ENCODE results near the gene IL17RE. TPM values are rescaled to one million over a fixed set of nuclear protein-coding genes. Genes with fewer than 3 reads are reported as not detected.

Gene IL17RE
- total RNA-seq, 1 experiment from 2014 or later = 4.0 TPM

DNA sequence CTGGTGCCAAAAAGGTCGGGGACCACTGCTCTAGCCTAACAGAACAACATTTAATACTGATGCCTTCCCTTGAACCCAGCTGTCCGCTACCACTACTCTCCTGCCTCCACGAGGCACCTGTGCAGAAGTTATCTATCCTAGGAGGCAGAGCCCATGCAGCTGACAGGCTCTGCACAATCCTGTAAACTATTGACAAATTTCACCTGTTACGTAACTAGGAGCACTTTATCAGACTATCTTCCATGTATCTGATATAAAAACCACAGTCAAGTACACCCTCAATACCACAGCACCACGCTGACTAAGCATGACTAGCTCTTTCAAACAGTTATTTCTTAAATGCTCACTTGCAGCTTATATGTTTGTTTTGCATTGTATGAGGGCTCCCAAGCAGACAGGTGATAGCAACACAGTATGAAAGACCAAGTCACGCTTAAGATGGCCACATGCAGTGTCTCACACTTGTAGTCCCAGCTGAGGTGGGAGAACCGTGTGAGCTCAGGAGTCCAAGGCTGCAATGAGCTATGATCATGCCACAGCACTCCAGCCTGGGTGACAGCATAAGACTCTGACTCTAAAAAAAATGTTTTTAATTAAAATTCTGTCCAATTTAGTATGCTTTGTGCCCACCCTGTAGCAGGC is 9.8 kb downstream of the IL17RE start:
- no peak overlapping the region for H2AFZ ChIP-seq (ENCODE audit: low read length)
- H3F3A ChIP-seq (ENCODE audit: low read length, unreplicated experiment) = no peaks in the 10 kb centered on the region
- ChIA-PET POLR2A (ENCODE audit: unreplicated experiment) (interaction anchor here (0.5 to 0.8 kb wide), 2 partner anchors 15 to 94 kb away, joined by 3 to 5 read pairs; no protein-coding TSS in a partner anchor), CTCF (interaction anchor here (0.6 to 1.2 kb wide), 4 partner anchors 9 to 412 kb away, joined by 3 to 9 read pairs (median 4); no protein-coding TSS in a partner anchor)
- no peaks in the 10 kb centered on the region for H3K36me3 ChIP-seq (ENCODE audit: low read depth, low read length)
- H3K4me3 ChIP-seq (ENCODE audit: low read length) = no peak overlapping the region
- H3K9me2 ChIP-seq (replicated peaks; ENCODE audit: low read length) = no peaks in the 10 kb centered on the region
- peaks cover 53% of the 10 kb centered on the region for H3K4me1 ChIP-seq (ENCODE audit: insufficient read depth, low read length)
- H3K4me2 ChIP-seq (ENCODE audit: low read length) = peak overlapping the region; percentile 33
- no peaks in the 10 kb centered on the region for H3K27me3 ChIP-seq (ENCODE audit: low read length)
- H3K27ac ChIP-seq (ENCODE audit: low read length) = peak overlapping the region; percentile 53
- intact Hi-C loops (cut with micrococcal nuclease) = loop anchor here (1.0 kb wide), 1 partner anchor 14 kb away; no protein-coding TSS in a partner anchor
- no peak overlapping the region for H3K9ac ChIP-seq (ENCODE audit: low read length)
- BruUV-seq (replicated peaks) = no TSS peak
- TF ChIP-seq EZH2phosphoT487 (IDR thresholded peaks at IDR 0.05; ENCODE audit: borderline replicate concordance, low read length) (no peak), EZH2 (IDR thresholded peaks at IDR 0.05; ENCODE audit: low read length, unreplicated experiment) (no peak)
- TF ChIP-seq, protein P1, sequence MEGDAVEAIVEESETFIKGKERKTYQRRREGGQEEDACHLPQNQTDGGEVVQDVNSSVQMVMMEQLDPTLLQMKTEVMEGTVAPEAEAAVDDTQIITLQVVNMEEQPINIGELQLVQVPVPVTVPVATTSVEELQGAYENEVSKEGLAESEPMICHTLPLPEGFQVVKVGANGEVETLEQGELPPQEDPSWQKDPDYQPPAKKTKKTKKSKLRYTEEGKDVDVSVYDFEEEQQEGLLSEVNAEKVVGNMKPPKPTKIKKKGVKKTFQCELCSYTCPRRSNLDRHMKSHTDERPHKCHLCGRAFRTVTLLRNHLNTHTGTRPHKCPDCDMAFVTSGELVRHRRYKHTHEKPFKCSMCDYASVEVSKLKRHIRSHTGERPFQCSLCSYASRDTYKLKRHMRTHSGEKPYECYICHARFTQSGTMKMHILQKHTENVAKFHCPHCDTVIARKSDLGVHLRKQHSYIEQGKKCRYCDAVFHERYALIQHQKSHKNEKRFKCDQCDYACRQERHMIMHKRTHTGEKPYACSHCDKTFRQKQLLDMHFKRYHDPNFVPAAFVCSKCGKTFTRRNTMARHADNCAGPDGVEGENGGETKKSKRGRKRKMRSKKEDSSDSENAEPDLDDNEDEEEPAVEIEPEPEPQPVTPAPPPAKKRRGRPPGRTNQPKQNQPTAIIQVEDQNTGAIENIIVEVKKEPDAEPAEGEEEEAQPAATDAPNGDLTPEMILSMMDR (conservative IDR thresholded peaks at IDR 0.05; ENCODE audit: low read depth, low read length) = no peak
- H3K9me3 ChIP-seq (ENCODE audit: low read length) = no peaks in the 10 kb centered on the region
- DNase-seq (peak; percentile 94), ATAC-seq (peak; percentile 10)
- no peaks in the 10 kb centered on the region for H4K20me1 ChIP-seq (ENCODE audit: low read length)
- peaks cover 13% of the 10 kb centered on the region for H3K79me2 ChIP-seq (ENCODE audit: low read length)

DNA sequence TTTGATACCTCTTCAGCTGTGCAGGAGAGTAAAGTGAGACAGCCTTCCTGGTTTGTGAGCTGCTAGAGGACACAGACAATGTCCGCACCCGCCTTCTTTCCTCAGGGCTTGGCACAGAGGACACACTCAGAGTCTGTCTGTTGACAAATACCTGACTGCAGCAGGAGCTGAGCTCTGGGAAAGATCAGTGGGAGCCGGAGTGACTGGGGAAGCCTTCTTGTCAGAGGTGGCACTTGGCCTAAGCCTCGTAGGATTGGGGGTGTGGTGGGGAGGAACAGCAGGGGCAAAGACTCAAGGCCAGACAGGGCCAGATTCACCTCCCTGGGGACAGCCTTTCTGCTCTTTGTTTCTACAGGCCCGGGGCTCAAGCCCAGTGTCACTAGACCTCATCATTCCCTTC is 11.0 kb downstream of the IL17RE start:
- H4K20me1 ChIP-seq (ENCODE audit: low read length) = no peaks in the 10 kb centered on the region
- H3K4me1 ChIP-seq (ENCODE audit: insufficient read depth, low read length) = peaks cover 65% of the 10 kb centered on the region
- H3K27me3 ChIP-seq (ENCODE audit: low read length) = no peaks in the 10 kb centered on the region
- H2AFZ ChIP-seq (ENCODE audit: low read length) = no peak overlapping the region
- H3K79me2 ChIP-seq (ENCODE audit: low read length) = peaks cover 25% of the 10 kb centered on the region
- no TSS peak for BruUV-seq (replicated peaks)
- H3K9me2 ChIP-seq (replicated peaks; ENCODE audit: low read length) = no peaks in the 10 kb centered on the region
- ChIA-PET CTCF (interaction anchor here (0.6 kb wide), 1 partner anchor 131 kb away, joined by 5 read pairs; no protein-coding TSS in a partner anchor), POLR2A (ENCODE audit: unreplicated experiment) (interaction anchor here (0.6 to 1.0 kb wide), 2 partner anchors 20 to 29 kb away, joined by 3 to 28 read pairs; no protein-coding TSS in a partner anchor)
- no peak for TF ChIP-seq EZH2 (IDR thresholded peaks at IDR 0.05; ENCODE audit: low read length, unreplicated experiment)
- TF ChIP-seq EZH2phosphoT487 (IDR thresholded peaks at IDR 0.05; ENCODE audit: borderline replicate concordance, low read length) = no peak
- TF ChIP-seq, protein P1 (conservative IDR thresholded peaks at IDR 0.05; ENCODE audit: low read depth, low read length) = no peak
- DNase-seq = peak; percentile 35
- no peak overlapping the region for H3K9ac ChIP-seq (ENCODE audit: low read length)
- H3F3A ChIP-seq (ENCODE audit: low read length, unreplicated experiment) = no peaks in the 10 kb centered on the region
- H3K36me3 ChIP-seq (ENCODE audit: low read depth, low read length) = no peaks in the 10 kb centered on the region
- no peaks in the 10 kb centered on the region for H3K9me3 ChIP-seq (ENCODE audit: low read length)
- intact Hi-C loops (cut with micrococcal nuclease) = no loop called here
- no peak for ATAC-seq
- H3K27ac ChIP-seq (ENCODE audit: low read length) = peak overlapping the region; percentile 99
- H3K4me2 ChIP-seq (ENCODE audit: low read length) = peak overlapping the region; percentile 90
- no peak overlapping the region for H3K4me3 ChIP-seq (ENCODE audit: low read length)

DNA sequence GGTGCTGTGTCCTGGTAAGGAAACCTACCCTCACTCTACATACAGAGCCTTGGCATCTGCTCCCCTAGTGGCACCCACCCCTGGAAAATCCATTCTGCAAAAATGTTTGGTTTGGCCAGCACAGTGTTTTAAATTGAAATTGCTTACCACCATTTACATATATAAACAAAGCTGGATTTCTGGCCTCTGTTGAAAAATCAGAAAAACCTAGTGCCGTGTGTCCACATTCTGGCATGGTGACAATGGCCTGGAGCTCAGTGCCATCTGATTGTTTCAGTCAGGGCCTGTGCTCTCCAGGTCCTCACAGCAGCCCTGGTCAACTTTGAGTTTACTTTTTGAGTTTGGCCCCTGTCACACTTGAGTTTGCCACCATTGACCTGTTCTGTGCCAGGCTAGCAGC is 11.4 kb downstream of the IL17RE start:
- ChIA-PET POLR2A (ENCODE audit: unreplicated experiment) (interaction anchor here (0.6 to 1.0 kb wide), 2 partner anchors 20 to 29 kb away, joined by 3 to 28 read pairs; no protein-coding TSS in a partner anchor), CTCF (interaction anchor here (0.6 to 0.9 kb wide), 2 partner anchors 70 to 131 kb away, joined by 3 to 5 read pairs; no protein-coding TSS in a partner anchor)
- peaks cover 67% of the 10 kb centered on the region for H3K4me1 ChIP-seq (ENCODE audit: insufficient read depth, low read length)
- TF ChIP-seq EZH2 (IDR thresholded peaks at IDR 0.05; ENCODE audit: low read length, unreplicated experiment) (no peak), EZH2phosphoT487 (IDR thresholded peaks at IDR 0.05; ENCODE audit: borderline replicate concordance, low read length) (no peak)
- TF ChIP-seq, protein P1 (conservative IDR thresholded peaks at IDR 0.05; ENCODE audit: low read depth, low read length) = no peak
- peaks cover 26% of the 10 kb centered on the region for H3K79me2 ChIP-seq (ENCODE audit: low read length)
- H3K27ac ChIP-seq (ENCODE audit: low read length) = peak overlapping the region; percentile 99
- no TSS peak for BruUV-seq (replicated peaks)
- no peaks in the 10 kb centered on the region for H3K9me3 ChIP-seq (ENCODE audit: low read length)
- DNase-seq (peak; percentile 43), ATAC-seq (no peak)
- no peaks in the 10 kb centered on the region for H3F3A ChIP-seq (ENCODE audit: low read length, unreplicated experiment)
- no peaks in the 10 kb centered on the region for H4K20me1 ChIP-seq (ENCODE audit: low read length)
- no peaks in the 10 kb centered on the region for H3K9me2 ChIP-seq (replicated peaks; ENCODE audit: low read length)
- H2AFZ ChIP-seq (ENCODE audit: low read length) = no peak overlapping the region
- H3K9ac ChIP-seq (ENCODE audit: low read length) = no peak overlapping the region
- no peaks in the 10 kb centered on the region for H3K36me3 ChIP-seq (ENCODE audit: low read depth, low read length)
- H3K4me2 ChIP-seq (ENCODE audit: low read length) = peak overlapping the region; percentile 90
- no peaks in the 10 kb centered on the region for H3K27me3 ChIP-seq (ENCODE audit: low read length)
- intact Hi-C loops (cut with micrococcal nuclease) = no loop called here
- H3K4me3 ChIP-seq (ENCODE audit: low read length) = no peak overlapping the region

All from PC-3 (cell line).